IPS DF 19.7 (cell line): ENCODE results near the gene MYO7A.

Experiments
- DNase-seq: peaks from one replicate; pipeline ENCODE4 v3.0.0-alpha.2; 2013; ENCODE audit warnings: low read depth, low spot score

The MYO7A gene

DNA sequence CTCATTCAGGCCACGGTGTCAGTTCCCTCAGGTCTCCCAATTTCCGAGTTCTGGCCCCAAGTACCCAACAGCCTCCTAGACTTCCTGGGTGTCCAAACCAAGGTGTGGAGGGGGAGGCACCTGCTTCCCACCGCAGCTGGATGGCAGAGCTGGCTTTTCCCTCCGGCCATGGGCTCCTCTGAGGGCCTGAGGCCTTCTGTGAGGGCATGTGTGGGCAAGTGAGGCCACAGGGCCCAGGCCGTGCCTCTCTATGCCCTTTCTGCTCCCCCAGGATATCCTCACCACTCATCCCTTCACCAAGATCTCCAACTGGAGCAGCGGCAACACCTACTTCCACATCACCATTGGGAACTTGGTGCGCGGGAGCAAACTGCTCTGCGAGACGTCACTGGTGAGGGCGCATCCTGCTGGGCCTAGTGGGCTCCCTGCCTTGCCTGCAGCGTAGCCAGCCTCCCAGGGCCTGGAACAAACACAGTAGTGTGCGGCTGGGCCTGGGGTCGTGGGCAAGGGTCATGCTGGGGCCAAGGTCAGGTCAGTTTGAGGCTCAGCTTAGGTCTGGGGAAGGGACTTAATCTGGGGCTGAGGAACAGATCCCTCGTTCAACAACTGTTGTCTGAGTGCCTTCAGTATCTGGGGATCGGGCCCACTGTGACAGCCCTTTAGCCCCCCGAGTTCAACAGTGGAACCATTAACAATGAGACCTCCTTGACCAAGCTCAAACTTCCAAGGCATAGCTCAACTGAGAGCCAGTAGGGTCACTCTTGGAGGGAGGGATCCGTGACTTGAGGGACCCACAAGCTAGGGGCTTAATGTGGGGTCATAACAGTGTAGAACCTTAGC is 85.8 kb downstream of the MYO7A start:
- DNase-seq = no peak

DNA sequence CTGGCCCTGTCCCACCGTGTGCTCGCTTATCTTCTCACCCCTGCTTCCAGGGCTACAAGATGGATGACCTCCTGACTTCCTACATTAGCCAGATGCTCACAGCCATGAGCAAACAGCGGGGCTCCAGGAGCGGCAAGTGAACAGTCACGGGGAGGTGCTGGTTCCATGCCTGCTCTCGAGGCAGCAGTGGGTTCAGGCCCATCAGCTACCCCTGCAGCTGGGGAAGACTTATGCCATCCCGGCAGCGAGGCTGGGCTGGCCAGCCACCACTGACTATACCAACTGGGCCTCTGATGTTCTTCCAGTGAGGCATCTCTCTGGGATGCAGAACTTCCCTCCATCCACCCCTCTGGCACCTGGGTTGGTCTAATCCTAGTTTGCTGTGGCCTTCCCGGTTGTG is 86.5 kb downstream of the MYO7A start:
- no peak for DNase-seq

DNA sequence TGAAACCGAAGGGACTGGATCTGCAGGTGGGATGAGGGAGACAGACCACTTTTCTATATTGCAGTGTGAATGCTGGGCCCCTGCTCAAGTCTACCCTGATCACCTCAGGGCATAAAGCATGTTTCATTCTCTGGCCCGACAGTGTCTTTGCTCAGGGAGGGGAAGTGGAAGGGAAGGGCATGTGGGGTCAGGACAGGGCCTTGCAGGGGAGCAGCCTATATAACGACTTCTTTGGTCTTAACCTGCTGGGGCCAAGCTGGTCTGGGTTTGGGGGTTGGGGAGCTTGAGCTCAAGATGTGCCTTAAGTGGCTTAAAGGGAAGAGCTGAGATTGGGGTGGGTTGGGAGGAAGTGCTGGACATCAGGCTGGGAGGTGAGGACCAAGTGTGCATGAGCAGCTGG is 87.1 kb downstream of the MYO7A start:
- no peak for DNase-seq

DNA sequence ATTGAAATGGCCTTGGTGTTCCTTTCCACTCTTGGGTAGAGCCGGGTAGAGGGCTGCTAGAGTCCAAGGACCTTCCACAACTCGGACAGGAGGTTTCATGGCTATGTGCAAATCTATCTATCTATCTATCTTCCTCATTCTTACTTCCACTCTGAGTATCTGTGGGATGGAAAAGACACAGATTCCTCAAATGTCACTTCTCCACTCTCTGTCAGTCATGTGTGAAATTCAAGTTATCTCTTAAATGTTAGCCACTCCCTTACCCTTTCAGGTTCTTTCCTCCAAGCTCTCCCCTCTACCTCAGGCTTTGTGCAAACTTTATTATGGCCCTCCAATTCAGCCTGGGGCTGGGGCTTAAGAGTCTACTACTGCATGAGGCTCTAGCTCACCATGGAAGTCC is 89.1 kb downstream of the MYO7A start:
- DNase-seq = no peak

DNA sequence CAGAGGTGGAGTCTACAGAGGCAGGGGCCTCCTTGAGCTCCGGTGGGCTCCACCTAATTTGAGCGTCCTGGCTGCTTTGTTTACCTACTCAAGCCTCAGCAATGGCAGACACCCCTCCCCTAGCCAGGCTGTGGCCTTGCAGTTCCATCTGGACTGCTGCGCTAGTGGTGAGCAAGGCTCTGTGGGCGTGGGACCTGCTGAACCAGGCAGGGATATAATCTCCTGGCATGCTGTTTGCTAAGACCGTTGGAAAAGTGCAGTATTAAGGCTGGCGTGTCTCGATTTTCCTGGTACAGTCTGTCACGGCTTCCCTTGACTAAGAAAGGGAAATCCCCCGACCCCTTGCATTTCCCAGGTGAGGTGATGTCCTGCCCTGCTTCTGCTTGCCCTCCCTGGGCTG is 95.8 kb downstream of the MYO7A start:
- DNase-seq = no peak

DNA sequence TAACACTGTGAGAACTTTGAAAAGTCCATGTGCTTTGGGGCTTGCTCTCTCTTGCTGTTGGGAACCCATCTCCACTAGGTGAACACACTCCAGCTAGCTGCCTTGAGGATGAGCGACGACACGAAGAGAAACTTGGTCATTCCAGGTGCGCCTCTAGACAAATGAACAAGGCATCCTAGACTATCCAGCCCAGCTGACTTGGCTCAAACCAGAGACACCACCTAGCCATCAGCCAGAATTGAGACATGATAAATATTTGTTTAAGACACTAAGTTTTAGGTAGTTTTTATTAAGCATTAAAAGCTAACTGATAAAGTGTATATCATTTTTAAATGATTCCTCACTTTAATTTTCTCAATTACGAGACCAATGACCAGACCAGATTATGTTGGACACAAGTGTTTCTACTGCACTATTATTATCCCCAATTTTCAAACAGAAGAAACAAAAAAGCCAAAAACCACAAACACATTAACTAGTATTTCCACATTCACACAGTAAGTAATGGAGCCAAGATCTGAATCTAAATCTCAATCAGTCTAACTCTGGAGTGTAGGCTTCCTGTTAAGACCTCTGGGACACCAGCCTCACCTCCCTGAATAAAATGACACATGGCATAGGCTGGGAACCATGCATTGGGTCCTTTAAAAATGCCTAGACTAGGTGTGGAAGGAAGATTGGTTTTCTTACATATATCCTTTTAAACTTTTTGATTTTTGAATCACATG is 103.0 kb downstream of the MYO7A start:
- DNase-seq = no peak

DNA sequence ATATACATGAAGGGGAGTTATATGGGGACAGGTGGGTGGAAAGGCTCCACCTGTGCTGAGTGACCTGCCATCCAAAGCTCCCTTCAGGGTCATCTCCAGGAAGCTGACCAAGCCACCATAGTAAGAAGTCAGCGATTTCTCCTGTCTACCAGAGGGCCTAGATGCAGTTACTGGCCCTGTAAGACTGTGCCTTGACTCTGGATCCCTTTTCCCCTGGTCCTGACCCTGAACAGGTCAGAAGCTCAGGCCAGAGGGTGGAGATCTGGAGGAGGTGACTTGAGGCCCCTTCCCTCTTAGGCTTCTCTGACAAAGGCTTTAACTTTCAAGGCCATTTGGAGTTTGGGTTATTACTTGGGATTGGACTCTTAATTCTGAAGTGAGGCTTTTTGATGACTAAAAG is 103.8 kb downstream of the MYO7A start:
- no peak for DNase-seq

DNA sequence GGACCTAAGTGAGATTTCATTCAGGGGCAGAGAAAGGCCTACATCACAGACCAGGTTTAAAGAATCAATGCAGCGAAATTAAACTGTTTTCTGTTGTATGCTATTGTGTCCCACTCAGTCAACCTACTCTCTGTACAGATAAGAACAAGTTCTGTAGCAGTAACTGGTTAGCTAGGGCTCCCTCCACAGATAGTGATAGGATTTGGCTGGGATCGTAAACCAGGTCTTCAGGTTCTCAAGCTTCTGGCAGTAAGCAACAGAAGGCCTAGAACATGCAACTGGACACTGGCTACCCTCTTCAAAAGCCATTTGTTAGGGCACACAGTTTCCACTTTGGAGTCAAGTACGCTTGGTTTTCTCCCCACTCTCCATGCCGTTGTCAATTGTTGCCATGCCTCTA is 104.2 kb downstream of the MYO7A start:
- no peak for DNase-seq

DNA sequence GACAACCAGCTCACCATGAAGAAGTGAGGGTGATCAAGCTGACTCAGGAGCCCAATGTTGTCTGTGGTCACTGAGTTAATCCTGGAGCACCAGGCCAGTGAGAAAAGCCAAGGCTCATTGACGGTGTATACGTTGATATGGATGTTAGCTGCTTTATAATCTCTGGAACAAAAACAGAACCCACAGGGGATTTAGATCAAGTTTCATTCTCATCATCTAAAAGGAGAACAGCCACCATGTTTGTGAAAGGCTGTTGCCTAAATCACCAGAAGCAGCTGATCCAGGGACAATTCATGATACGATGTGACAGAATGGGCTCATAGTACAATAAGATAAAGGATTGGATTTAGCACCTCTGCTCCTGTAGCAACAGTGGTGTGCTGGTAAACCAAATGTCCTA is 105.0 kb downstream of the MYO7A start:
- DNase-seq = no peak

DNA sequence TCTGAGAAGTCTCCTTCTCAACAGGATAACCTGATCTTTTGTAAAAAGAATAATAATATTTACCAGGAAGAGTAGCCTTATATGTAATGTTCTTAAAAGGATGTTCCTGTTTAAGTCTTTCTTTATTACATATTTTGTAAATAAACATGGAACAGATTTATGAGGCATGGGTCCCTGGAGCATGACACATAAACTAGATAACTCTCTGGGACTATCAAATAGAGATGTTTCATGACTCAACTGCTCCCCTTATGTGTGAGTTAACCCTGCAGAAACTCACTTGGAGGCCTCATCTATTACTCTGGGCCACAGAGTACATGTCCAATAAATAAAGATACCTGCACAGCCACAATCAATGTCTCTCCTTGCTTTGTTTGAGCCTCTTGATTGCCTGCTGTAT is 108.9 kb downstream of the MYO7A start:
- no peak for DNase-seq

DNA sequence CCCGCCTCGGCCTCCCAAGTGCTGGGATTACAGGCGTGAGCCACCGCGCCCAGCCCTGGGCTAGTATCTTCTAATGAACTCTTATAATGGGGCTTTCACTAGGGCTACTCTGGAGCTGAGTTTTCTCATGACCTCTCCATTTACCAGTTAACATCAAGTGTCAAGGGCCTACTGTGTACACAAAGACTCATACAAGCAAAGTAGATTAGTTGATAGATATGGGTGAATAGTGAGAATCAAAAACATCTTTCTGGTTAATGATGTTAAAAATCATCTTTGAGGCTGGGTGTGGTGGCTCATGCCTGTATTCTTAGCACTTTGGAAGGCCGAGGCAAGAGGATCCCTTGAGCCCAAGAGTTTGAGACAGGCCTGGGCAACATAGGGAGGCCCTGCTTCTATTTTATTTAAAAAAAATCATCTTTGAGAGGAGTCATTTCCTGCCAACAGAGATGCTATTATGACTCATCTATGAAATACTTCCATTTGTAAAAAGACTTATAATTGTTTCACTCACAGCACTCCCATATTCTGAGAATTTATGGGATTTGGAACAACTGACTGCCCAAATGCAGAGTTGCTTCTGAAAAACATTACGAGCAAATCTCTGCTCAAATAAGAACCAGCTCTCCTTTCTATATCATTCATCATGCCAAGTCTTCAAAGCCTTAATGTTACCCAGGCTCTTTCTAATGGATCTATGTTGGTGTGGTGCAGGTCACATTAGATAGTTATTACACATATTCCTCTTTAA is 116.4 kb downstream of the MYO7A start:
- DNase-seq = no peak

DNA sequence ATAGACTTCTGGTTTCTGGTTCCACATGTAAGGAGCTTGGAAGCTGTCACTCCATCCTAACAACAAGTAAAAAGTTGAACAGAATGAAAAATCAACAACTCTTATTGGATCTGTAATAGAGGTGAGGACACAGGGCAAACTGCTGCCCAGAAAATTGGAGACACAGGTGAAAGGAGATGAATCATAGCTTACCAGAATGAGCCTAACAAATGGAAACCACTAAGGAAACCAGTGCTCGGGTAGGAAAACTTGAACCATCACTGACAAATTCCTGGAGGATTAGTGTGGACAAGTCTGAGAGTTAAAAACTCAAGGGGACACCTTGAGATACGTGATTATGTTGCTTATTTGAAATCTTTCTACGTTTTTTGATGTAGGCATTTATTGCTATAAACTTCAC is 121.4 kb downstream of the MYO7A start:
- no peak for DNase-seq

DNA sequence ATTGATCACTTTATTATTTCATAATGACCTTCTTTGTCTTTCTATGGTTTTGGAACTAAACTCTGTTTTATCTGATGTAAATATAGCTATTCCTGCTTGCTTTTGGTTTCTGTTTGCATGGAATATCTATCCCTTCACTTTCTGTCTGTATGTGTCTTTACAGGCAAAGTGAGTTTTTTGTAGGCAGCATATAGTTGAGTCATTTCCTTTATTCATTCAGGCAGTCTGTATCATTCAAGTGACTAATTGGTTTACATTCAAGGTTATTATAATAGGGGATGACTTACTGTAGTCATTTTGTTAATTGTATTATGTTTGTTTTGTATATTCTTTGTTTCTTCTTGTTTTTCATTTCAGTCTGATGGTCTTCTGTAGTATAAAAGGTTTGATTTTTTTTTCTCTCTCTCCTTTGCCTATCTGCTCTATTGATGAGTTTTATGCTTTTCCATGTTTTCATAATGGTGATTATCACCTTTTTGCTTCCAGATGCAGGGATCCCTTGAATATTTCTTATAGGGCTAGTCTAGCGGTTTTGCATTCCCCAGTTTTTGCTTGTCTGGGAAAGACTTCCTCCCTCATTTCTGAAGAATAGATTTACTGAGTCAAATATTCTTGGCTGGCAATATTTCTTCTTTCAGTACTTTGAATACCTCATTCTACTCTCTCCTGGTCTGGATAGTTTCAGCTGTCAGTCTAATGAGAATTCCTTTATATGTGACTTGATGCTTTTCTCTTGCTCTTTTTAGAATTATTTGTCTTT is 123.0 kb downstream of the MYO7A start:
- DNase-seq = no peak

DNA sequence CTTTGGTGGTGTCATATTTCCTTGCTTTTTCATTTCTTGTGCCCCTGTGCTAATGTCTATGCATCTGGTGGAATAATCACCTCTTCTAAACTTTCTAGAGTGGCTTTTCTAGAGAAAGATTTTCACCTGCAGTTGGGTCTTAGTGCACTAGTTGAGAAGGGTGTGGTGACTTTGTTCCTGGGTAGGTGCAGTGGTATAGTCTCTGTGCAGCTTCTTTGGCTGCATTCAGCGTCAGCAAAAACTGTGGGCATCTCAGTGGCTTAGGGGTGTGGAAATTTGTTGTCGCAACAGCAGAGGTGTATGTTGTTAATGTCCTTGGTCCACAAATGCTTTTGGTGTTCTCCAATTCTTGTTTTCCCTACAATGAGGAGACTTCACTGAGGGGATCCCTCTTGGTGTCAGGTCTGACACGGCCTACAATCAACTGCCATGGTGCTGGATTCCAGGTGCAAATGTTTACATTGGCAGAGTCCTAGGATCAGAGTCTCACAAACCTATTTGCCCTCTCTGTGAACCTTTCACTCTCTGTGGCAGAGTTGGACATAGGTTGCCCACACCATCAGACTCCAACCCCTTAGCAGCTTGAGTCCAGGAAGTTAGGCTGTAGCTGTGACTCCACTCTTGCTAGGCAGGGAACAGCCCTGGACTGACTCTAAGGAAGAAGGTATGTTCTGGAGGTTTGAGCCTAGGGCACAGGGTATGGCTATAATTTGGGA is 124.7 kb downstream of the MYO7A start:
- DNase-seq = no peak

DNA sequence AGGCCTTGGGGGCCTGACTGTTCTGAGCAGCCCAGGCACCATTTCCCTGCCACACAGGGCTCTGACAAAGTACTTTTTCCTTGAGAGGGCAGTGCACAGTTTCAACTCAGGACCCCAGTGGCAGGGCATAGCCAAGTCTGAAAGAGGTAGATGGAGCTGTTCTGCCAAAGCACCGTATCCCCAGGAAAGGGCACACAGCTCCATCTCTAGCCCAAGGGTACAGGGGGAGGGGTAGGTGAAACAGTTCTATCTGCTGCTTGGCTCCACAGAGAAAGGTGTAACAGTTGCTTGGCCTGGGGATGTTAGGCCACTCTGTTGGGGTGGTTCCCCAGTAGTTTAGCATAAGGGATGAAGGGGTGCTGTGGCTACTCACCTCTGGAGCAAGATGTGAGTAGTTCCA is 125.6 kb downstream of the MYO7A start:
- DNase-seq = no peak

DNA sequence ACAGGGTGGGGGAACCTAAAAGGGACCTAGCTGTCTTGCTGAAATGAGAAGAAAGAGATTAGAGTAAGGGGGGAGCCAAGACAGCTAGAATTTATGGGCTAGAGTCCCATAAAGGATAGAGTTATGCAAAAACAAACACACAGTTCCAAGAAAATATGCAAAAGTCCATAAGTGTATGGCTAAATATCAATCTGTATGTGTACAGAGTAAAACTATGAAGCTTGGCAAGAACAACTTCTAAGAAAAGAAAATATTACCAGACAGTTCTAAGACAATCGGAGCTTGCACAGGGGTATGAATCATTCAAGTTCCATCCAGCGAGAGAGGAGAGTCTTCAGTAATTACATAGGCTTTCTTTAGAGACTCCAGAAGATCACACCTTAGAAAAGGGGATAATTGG is 131.6 kb downstream of the MYO7A start:
- no peak for DNase-seq

DNA sequence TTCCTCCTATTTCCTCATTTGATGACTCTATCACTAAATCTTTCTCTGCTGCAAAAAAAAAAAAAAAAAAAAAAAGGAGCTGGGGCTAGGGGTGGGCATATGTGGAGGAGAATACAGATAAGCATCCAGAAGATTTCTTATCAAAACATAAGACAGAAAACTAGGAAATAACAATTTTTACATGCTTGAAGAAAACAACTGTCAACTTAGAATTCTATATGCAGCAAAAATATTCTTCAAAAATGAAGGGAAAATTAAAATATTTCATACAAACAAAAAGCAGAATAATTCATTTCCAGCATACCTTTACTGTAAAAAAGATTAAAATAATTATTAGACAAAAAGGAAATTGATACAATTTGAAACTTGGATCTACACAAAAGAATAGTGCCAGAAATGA is 134.8 kb downstream of the MYO7A start:
- DNase-seq = no peak
